ENCODE data around the gene NRXN3. TPM values are rescaled to one million over a fixed set of nuclear protein-coding genes. Genes with fewer than 3 reads are reported as not detected.

Gene NRXN3
- total and polyA plus RNA-seq, 3 experiments from 2014 or later = not detected

DNA sequence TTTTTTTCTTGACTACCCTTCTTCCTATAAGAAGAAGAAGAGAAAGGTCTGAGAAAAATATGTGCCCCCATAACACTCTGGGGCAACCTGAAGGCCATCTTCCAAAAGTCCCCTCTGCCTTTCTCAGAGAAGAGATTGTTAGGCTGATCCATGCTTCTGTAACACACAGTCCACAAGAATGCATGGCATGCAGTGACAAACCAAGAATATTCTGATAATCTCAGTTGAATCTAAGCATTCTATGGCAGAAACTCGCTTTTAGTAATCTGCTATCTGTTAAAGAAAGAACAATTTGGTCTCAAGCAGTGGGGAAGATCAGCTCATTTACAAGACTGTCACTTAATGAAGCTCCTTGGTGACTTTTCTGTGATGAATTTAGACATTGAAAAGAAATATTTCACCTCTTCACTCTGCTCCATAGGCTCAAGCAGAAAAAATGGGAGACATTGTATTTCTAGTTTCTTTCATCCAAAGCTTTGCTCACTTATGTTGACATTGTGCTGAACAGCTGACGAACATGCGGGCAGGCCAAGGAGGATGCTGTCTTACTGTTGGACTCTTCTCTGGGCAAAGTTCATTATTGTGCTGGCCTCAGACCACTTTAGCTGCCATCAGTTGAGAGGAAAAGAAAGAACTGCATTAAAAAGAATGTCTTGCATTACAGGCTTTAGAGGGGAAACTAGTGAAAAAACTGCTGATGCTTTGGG is 1084.0 kb downstream of the NRXN3 start:
- no peaks in the 10 kb centered on the region for H3K36me3 ChIP-seq (ENCODE audit: insufficient read depth, low read length)
- H3K27ac Mint-ChIP-seq = no peak overlapping the region
- H3K4me3 ChIP-seq (ENCODE audit: low read length) = no peak overlapping the region
- no peaks in the 10 kb centered on the region for H3K4me1 Mint-ChIP-seq
- peaks cover 2 to 13% (median 3%) of the 10 kb centered on the region in 5 donors for H3K9me3 Mint-ChIP-seq
- no peak overlapping the region for H3K4me3 Mint-ChIP-seq
- H3K4me1 ChIP-seq (ENCODE audit: insufficient read depth, low read length) = no peaks in the 10 kb centered on the region
- CTCF ChIA-PET = no interaction called here
- H3K27me3 Mint-ChIP-seq = no peaks in the 10 kb centered on the region
- POLR2A ChIA-PET = no interaction called here
- no peak overlapping the region for H3K27ac ChIP-seq (ENCODE audit: low read depth, low read length)
- H3K9me3 ChIP-seq (ENCODE audit: low read length) = no peaks in the 10 kb centered on the region
- DNase-seq = no peak
- H3K36me3 Mint-ChIP-seq = no peaks in the 10 kb centered on the region
- H3K27me3 ChIP-seq (ENCODE audit: insufficient read depth, low read length, poor library complexity, severe bottlenecking) = no peaks in the 10 kb centered on the region

DNA sequence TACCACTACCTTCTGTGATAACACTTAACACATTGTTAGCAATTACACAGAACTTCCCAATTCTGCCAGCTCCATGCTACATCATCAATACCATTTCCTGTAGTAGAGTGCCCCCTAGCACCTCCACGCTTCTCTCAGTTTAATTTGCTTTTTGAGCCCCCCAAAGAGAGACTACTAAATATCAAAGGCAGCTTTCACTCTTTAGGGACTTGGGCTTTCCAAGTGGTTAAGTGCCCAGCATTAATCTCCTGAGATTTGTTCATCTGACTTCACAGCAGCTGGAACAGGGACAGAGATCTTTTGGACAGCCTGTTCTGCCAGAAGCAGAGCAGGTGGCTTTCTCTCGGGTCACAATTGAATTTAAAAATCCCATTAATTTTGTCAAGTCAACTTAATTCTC is 1086.2 kb downstream of the NRXN3 start:
- no peak for DNase-seq
- Mint-ChIP-seq H3K27ac (no peak overlapping the region), H3K27me3 (no peaks in the 10 kb centered on the region), H3K36me3 (no peaks in the 10 kb centered on the region), H3K9me3 (peaks cover 0 to 13% (median 4%) of the 10 kb centered on the region in 5 donors), H3K4me1 (no peaks in the 10 kb centered on the region), H3K4me3 (no peak overlapping the region)
- Histone ChIP-seq H3K27me3 (ENCODE audit: insufficient read depth, low read length, poor library complexity, severe bottlenecking) (no peaks in the 10 kb centered on the region), H3K27ac (ENCODE audit: low read depth, low read length) (no peak overlapping the region), H3K4me1 (ENCODE audit: insufficient read depth, low read length) (no peaks in the 10 kb centered on the region), H3K9me3 (ENCODE audit: low read length) (no peaks in the 10 kb centered on the region), H3K36me3 (ENCODE audit: insufficient read depth, low read length) (no peaks in the 10 kb centered on the region), H3K4me3 (ENCODE audit: low read length) (no peak overlapping the region)
- CTCF ChIA-PET = no interaction called here
- POLR2A ChIA-PET = no interaction called here

DNA sequence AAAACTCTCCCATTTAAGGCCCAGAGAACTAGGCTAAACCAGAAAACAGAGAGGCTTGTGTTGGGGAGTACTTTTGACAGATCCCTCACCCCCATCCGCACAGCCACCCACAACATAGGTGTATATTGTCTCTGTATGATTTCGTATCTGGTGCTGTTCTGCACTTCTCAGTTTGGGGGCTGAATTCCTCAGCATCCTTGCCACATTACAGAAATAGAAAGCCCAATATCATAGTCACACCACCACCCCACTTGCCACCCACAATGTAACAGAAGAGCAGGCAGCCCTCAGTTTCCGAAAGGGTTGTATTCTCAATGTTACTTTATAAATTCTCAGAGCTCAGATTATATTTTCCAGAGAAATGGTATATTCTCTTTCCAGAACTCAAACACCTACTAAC is 1090.2 kb downstream of the NRXN3 start:
- Mint-ChIP-seq H3K27me3 (no peaks in the 10 kb centered on the region), H3K36me3 (no peaks in the 10 kb centered on the region), H3K4me1 (no peaks in the 10 kb centered on the region), H3K27ac (no peak overlapping the region), H3K4me3 (no peak overlapping the region), H3K9me3 (peaks cover 0 to 11% (median 0%) of the 10 kb centered on the region in 5 donors)
- Histone ChIP-seq H3K4me1 (ENCODE audit: insufficient read depth, low read length) (no peaks in the 10 kb centered on the region), H3K27ac (ENCODE audit: low read depth, low read length) (no peak overlapping the region), H3K36me3 (ENCODE audit: insufficient read depth, low read length) (no peaks in the 10 kb centered on the region), H3K27me3 (ENCODE audit: insufficient read depth, low read length, poor library complexity, severe bottlenecking) (no peaks in the 10 kb centered on the region), H3K9me3 (ENCODE audit: low read length) (no peaks in the 10 kb centered on the region), H3K4me3 (ENCODE audit: low read length) (no peak overlapping the region)
- CTCF ChIA-PET = no interaction called here
- DNase-seq = no peak
- POLR2A ChIA-PET = no interaction called here

DNA sequence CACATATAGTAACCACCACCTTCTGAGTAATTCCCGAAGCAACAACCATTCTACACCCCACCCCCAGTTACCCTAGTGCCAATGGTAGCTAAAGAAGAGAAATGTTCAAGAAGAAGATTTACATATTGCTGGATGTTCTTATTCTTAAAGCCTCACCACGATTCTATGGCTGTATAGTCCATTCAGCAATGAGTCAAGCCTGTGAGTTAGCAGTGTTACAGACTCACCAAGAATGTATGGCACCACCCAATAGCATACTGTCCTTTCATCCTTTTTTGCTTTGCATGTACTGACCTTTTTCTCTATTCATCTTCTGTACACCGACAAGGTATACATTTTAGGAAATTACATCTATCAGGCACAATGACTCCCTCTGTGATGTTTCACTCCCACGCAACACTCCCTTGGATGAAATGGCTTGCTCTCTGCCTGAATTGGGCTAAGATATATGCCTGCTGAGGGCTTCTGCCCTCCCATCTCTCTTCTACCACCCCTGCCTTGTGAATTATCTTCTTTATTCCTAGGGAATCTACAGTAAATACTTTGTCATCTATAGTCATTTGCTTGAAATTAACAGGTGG is 1095.3 kb downstream of the NRXN3 start:
- Mint-ChIP-seq H3K36me3 (no peaks in the 10 kb centered on the region), H3K4me3 (no peak overlapping the region), H3K4me1 (no peaks in the 10 kb centered on the region), H3K27me3 (no peaks in the 10 kb centered on the region), H3K9me3 (peaks cover 0 to 10% (median 2%) of the 10 kb centered on the region in 5 donors), H3K27ac (no peak overlapping the region)
- no peaks in the 10 kb centered on the region for H3K9me3 ChIP-seq (ENCODE audit: low read length)
- no peak overlapping the region for H3K4me3 ChIP-seq (ENCODE audit: low read length)
- H3K27me3 ChIP-seq (ENCODE audit: insufficient read depth, low read length, poor library complexity, severe bottlenecking) = no peaks in the 10 kb centered on the region
- H3K27ac ChIP-seq (ENCODE audit: low read depth, low read length) = no peak overlapping the region
- H3K36me3 ChIP-seq (ENCODE audit: insufficient read depth, low read length) = no peaks in the 10 kb centered on the region
- no peaks in the 10 kb centered on the region for H3K4me1 ChIP-seq (ENCODE audit: insufficient read depth, low read length)
- no peak for DNase-seq
- ChIA-PET CTCF (no interaction called here), POLR2A (no interaction called here)

DNA sequence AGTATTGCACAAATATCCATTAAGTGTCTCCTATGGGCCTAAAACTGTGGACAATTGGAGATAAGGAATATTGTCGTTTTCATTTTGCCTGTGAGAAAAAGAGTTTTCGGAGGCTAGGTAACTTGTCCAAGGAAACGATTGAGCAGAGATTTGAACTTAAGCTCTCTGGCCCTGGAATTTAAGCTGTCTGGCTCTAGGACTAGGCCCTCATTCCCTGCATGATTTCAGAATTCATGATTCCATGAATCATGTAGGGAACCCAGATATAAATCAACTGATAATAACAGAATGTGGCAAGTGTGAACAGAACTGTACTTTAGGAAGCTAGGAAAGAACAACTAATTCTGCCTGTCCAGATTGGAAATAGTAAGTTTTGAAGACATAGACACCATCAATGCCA is 1100.2 kb downstream of the NRXN3 start:
- peaks cover 0 to 2% of the 10 kb centered on the region in 2 donors for H3K27me3 Mint-ChIP-seq
- H3K27ac ChIP-seq (ENCODE audit: low read depth, low read length) = no peak overlapping the region
- H3K9me3 ChIP-seq (ENCODE audit: low read length) = no peaks in the 10 kb centered on the region
- POLR2A ChIA-PET = no interaction called here
- no peaks in the 10 kb centered on the region for H3K27me3 ChIP-seq (ENCODE audit: insufficient read depth, low read length, poor library complexity, severe bottlenecking)
- CTCF ChIA-PET = no interaction called here
- peaks cover 2 to 10% (median 4%) of the 10 kb centered on the region in 5 donors for H3K9me3 Mint-ChIP-seq
- H3K36me3 Mint-ChIP-seq = no peaks in the 10 kb centered on the region
- no peak for DNase-seq
- H3K27ac Mint-ChIP-seq = no peak overlapping the region
- no peak overlapping the region for H3K4me3 ChIP-seq (ENCODE audit: low read length)
- H3K4me3 Mint-ChIP-seq = no peak overlapping the region
- no peaks in the 10 kb centered on the region for H3K36me3 ChIP-seq (ENCODE audit: insufficient read depth, low read length)
- no peaks in the 10 kb centered on the region for H3K4me1 Mint-ChIP-seq
- H3K4me1 ChIP-seq (ENCODE audit: insufficient read depth, low read length) = no peaks in the 10 kb centered on the region

DNA sequence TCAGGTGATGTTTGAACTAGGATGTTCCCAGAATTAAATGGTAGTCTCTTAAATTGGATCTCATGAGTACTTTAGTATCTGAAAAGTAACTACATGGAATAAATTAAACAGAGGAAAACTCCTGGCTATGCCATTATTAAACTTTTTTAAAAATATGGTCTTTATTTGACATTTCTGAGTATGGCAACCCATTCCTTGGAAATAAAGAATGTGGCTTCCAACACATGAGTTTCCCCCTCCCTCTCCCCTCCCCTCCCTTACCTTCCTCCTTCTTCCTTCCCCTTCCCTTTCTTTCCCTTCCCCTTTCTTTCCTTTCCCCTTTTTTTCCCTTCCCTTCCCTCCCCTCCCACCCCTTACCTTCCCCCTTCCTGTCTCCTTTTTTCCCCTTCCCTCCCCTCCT is 1100.9 kb downstream of the NRXN3 start:
- Histone ChIP-seq H3K27ac (ENCODE audit: low read depth, low read length) (no peak overlapping the region), H3K4me1 (ENCODE audit: insufficient read depth, low read length) (no peaks in the 10 kb centered on the region), H3K36me3 (ENCODE audit: insufficient read depth, low read length) (no peaks in the 10 kb centered on the region), H3K4me3 (ENCODE audit: low read length) (no peak overlapping the region), H3K9me3 (ENCODE audit: low read length) (no peaks in the 10 kb centered on the region), H3K27me3 (ENCODE audit: insufficient read depth, low read length, poor library complexity, severe bottlenecking) (no peaks in the 10 kb centered on the region)
- DNase-seq = no peak
- Mint-ChIP-seq H3K4me3 (no peak overlapping the region), H3K27me3 (peaks cover 0 to 2% of the 10 kb centered on the region in 2 donors), H3K4me1 (no peaks in the 10 kb centered on the region), H3K36me3 (no peaks in the 10 kb centered on the region), H3K9me3 (peaks cover 2 to 10% (median 4%) of the 10 kb centered on the region in 5 donors), H3K27ac (no peak overlapping the region)
- ChIA-PET CTCF (no interaction called here), POLR2A (no interaction called here)

DNA sequence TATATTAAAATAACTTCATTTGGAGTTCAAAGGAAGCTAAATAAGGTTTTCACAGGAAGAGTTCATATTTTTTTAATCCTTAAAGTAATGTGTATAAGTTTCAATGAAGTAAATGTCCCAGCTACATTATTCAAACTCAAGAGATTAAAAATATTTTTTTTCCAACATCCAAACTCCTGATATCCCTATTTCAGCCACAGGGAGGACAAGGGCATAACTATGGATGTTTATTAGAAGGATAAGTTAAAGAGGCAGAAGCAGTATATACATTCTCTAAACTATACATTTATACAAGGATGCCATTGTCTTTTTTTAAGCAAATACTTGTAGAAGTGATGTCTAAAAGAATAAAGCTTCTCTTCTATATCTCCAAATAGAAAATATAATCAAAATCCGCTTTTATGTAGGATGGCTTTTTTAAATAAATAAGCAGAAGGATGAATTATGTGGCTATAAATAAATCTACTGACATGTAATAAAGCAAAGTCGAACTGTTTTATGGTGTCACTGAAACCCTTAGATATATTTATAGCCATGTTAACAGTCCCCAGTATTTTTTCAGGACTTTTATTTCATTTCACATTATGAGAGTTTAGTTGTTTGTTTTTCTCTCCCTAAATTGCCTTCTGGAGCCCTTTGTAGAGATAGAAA is 1104.6 kb downstream of the NRXN3 start:
- Mint-ChIP-seq H3K9me3 (peaks cover 5 to 10% (median 6%) of the 10 kb centered on the region in 5 donors), H3K27me3 (peaks cover 9 to 20% of the 10 kb centered on the region in 2 donors), H3K4me3 (no peak overlapping the region), H3K36me3 (no peaks in the 10 kb centered on the region), H3K4me1 (no peaks in the 10 kb centered on the region), H3K27ac (no peak overlapping the region)
- H3K27ac ChIP-seq (ENCODE audit: low read depth, low read length) = no peak overlapping the region
- POLR2A ChIA-PET = no interaction called here
- no peak overlapping the region for H3K4me3 ChIP-seq (ENCODE audit: low read length)
- H3K36me3 ChIP-seq (ENCODE audit: insufficient read depth, low read length) = no peaks in the 10 kb centered on the region
- no peaks in the 10 kb centered on the region for H3K4me1 ChIP-seq (ENCODE audit: insufficient read depth, low read length)
- H3K27me3 ChIP-seq (ENCODE audit: insufficient read depth, low read length, poor library complexity, severe bottlenecking) = no peaks in the 10 kb centered on the region
- CTCF ChIA-PET = no interaction called here
- no peak for DNase-seq
- H3K9me3 ChIP-seq (ENCODE audit: low read length) = no peaks in the 10 kb centered on the region

DNA sequence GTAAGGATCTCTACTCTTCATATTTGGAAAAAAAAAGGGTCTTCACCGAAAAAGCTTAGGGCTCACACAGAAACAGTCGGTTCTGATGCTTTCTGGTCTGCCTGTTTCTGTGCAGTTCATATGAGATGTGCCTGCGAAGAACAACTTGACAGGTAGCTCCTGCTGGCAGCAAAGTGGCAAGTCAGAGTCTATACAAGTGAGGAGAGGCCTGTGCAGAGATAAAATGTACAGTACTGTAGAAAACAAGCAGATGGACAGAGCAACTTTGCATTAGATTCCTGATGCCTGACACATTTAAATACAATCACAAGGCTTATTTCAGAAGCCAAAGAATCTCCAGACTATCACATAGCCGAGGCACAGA is 1105.1 kb downstream of the NRXN3 start:
- ChIA-PET POLR2A (no interaction called here), CTCF (no interaction called here)
- no peak overlapping the region for H3K27ac Mint-ChIP-seq
- H3K36me3 Mint-ChIP-seq = no peaks in the 10 kb centered on the region
- peaks cover 0 to 3% (median 0%) of the 10 kb centered on the region in 3 donors for H3K4me1 Mint-ChIP-seq
- no peaks in the 10 kb centered on the region for H3K36me3 ChIP-seq (ENCODE audit: insufficient read depth, low read length)
- peaks cover 5 to 13% (median 6%) of the 10 kb centered on the region in 5 donors for H3K9me3 Mint-ChIP-seq
- peaks cover 14 to 25% of the 10 kb centered on the region in 2 donors for H3K27me3 Mint-ChIP-seq
- H3K4me1 ChIP-seq (ENCODE audit: insufficient read depth, low read length) = no peaks in the 10 kb centered on the region
- no peak overlapping the region for H3K4me3 ChIP-seq (ENCODE audit: low read length)
- H3K9me3 ChIP-seq (ENCODE audit: low read length) = no peaks in the 10 kb centered on the region
- no peak for DNase-seq
- no peak overlapping the region for H3K27ac ChIP-seq (ENCODE audit: low read depth, low read length)
- H3K4me3 Mint-ChIP-seq = no peak overlapping the region
- H3K27me3 ChIP-seq (ENCODE audit: insufficient read depth, low read length, poor library complexity, severe bottlenecking) = no peaks in the 10 kb centered on the region

Data from CD8-positive, alpha-beta memory T cell (primary cell).